NCI-H2171 treated with DMSO at 0.1 percent for 48 hours (cell line): ENCODE data around the gene BHLHE40.

ENCODE experiments used
- DNase-seq: peaks from one replicate; lab custom pipeline; 2025; lab: John Stamatoyannopoulos, UW

Gene BHLHE40

DNA sequence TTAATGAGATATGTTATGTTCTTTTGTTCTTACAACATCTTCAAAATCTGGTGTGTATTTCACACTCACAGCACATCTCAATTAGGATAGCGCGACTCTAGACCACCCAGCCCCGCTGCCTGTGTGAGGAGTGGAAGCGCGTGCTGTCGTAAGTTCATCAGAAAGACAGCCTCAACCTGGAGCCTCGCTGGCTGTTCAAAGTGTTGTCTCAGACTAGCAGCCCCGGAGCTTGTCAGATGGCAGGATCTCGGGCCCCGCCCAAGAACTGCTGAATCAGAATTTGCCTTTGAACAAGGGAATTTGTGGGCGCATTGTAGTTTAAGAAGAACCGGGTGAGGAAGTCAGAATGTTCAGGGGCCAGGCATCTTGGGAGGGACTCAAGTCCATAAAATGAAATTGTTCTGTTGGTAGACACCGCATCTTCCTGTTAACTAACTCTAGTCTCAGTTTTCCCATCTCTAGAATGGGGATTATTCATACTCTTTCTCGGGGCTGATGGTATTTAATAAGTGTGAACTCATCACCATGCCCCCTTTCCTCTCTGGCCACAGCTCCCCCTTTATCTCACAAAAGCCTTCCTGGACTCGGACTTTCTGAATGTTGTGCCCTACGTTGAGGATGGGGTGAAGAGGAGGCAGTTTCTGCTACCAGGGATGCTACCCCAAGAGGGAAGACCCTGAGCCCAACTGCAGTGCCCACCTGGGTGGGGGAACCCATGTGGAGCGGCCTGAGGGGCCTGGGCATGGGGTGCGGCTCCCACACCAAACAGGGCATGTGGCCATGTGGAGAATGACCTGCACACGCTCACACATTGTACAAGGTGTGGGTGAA, 40.4 kb downstream of the BHLHE40 start:
- no peak for DNase-seq

DNA sequence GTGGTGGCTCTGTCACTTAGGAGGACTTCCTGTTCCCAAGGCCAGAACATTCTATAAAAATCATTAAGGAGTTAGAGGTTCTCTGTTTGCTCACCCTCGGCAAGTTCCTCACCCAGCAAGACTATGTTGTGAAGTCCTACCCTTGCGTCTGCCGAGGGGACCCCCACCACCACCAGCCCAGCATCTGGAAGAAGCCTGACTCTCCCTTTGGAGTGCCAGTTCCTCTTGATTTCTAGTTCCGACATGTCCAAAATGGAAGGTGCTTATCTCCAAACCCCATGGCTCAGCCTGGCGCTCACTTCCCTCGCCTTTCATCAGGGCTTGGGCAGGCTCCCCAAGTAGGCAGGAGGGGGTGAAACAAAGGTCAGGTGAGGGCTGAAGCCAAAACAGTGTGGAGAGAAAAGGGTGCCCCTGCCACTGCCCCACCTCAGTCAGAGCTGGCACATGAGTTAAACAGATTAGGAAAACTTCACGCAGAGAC, 41.0 kb downstream of the BHLHE40 start:
- no peak for DNase-seq

DNA sequence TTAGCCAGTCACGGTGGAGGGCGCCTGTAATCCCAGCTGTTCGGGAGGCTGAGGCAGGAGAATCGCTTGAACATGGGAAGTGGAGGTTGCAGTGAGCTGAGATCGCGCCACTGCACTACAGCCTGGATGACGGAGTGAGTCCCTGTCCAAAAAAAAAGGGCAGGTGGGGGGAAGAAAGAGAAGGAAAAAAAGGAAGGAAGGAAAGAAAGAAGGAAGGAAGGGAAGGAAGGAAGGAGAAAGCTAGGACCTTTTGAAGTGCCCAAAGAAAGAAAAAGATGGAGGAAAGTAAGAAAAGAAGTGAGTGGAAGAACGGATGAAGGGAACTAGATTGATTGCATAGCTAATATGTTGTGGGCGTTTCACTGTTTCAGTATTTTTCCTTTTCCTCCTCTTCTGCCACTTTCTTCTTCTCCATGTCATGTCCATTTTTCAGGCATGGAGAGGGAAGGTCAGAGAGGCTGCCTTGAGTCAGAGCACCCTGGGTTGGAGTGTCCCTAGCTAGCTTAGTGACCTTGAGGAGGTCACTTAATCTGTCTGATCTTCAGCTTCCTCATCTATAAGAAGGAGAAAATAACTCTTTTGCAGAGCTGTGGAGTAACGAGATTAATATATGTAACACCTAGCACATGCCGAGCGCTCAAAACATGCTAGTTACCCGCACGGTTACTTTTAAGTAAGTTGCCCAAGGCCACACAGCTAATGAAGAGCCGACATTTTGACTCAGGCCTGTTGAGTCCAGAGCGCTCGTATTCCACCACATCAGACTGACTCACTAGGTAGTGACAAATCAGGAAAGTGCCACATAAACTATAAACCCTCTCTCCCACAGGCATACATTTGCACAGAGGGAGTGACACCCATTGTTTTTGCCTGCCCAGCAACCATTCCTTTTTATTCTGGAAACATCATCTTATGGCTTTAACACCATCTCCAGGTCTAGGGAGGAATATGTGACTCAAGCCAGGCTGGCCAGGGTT, 42.2 kb downstream of the BHLHE40 start:
- no peak for DNase-seq

DNA sequence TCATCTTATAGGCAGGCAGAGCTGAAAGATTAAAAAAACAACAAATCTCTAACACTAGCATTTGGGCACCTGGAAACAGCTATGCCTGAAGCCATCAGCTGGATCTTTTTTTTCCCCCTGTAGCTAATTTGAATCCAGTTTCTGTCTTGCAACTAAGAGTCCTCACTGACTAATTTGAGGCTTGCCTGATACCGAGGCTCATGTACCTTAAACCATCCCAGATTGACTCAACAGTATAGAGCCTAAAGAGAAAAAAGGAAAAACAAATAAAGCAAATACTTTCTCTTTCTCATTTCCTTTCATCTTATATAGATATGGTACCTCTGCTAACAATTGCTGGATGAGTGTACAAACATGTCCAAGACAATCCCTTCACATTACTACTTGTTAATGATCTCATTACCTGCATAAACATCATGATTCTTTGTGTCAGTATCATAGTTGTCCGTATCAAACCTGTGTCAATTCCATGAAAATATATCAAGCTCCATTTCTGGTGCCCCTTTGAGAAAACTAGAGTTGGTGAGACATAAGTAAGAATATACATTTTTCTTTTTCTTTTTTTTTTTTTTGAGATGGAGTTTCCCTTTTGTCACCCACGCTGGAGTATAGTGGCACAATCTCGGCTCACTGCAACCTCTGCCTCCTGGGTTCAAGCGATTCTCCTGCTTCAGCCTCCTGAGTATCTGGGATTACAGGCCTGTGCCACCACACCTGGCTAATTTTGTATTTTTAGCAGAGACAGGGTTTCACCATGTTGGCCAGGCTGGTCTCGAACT, 43.1 kb downstream of the BHLHE40 start:
- DNase-seq: no peak

DNA sequence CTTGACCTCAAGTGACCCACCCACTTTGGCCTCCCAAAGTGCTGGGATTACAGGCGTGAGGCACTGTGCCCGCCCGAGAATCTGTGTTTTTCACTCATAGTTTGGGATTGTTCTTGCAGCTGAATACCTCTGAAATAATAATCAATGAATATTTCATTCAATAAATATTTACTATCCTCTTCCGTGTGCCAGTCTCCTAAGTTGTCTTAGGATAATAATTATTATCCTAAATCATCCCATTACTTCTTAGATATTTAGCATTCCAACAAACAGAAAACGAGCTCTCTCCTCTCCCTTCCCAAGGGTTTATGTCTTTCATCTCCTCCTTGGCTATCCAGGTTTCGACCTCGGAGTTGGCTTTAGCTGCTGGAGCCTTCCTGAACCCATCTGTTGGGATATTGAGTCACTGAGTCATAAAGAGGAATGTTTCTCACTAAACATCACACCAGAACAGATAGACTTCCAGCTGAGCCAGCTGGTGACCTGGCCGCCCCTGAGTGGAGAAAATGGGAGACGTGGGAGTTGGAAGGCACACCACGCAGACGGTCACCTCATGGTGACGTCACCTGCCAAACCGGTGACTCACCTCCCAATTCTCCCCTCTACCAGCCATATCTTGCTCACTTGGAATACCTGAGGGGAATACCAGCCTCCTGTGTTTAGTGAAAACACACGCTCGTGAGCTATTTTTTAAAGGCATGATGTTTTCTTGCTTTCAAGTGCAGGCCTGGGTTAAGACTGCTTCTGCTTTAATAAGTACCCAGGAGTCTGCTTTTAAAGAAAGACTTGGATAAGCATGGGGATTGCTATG, 43.9 kb downstream of the BHLHE40 start:
- DNase-seq: peak; percentile 42

DNA sequence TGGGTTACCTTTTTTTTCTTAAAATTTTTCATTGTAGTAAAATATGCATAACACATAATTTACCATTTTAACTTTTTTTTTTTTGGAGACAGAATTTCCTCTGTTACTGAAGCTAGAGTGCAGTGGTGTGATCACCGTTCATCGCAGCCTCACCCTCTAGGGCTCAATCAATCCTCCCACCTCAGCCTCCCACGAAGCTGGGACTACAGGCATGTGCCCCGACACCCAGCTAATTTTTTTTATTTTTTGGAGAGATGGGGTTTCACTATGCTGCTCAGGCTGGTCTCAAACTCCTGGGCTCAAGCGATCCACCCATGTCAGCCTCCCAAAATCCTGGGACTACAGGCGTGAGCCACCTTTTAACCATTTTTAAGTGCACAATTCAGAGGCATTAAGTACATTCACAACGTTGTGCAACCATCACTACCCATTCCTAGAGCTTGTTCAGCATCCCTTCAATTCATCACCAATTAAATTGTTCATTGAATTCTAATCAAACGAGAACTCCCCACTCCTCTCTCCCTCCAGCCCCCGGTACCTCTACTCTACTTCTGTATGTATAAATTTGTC, 44.6 kb downstream of the BHLHE40 start:
- no peak for DNase-seq

DNA sequence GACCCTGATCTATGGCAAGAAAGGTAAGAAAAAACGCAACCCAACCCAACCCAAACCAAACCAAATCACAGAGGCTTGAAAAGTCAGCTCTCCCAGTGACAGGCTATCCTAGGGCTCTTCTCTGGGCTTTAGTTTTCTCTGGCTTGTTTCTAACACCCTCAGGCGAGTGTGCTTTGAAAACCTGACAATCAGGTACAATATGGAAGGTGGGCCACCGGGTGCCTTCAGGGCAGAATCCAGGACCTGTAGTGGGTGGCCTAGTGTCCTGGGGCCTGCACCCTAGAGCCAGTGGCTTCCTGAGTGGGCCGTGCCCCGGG, 46.8 kb downstream of the BHLHE40 start:
- DNase-seq: no peak

DNA sequence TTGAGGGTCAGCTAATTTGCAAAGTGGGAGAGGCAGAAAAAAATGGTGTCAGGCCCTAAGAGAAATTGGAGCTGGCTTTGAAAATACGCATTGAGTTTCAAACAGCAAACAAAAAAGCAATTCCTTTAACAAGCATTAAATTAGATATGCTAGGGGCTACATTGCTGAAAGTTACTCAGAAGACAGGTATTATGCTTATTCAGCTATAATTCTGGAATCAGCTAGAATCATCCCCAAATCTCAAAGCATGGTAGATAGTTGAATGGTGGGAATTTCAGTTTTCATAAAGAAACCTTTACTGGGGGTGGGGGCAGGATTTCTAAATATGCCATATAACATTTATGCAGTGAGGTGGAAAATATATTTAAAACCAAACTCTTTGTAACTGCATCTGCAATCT, 50.5 kb downstream of the BHLHE40 start:
- DNase-seq: no peak

DNA sequence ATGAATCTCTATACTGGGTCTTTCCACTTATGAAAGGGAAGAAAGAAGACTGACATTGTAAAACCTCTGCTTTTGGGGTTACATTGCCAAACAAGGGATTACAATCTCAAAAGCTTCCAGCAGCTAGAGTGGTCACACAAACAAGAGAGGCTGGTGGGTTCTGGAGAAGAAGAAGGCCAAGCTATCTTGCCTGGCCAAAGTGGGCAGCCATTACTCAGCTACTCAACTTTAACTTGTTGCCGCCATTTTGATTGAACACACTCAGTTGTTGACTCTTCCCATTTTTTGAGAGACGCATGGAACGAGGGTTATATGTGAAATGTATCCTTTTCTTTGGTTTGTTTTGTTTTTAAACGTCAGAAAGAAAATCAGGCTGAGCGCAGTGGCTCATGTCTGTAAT, 50.9 kb downstream of the BHLHE40 start:
- no peak for DNase-seq

DNA sequence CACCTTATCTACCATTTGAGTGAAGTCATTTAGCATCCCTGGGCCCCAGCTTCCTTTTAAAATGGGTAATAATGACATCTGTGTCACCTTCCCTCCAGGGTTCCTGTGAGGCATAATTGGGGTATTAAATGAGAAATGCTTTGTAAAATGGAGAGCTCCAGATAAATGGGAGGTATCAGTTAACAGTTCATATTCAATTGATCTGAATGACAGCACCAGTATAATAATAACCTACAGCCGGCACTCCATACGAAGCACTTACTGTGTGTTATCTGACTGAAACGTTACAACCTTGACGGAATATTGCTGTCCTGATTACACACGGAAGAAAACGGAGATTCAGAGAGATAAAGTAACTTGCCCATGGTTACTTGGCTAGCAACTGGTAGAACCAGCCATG, 53.6 kb downstream of the BHLHE40 start:
- no peak for DNase-seq
